ENCODE measurements around the gene SYT7.

DNA sequence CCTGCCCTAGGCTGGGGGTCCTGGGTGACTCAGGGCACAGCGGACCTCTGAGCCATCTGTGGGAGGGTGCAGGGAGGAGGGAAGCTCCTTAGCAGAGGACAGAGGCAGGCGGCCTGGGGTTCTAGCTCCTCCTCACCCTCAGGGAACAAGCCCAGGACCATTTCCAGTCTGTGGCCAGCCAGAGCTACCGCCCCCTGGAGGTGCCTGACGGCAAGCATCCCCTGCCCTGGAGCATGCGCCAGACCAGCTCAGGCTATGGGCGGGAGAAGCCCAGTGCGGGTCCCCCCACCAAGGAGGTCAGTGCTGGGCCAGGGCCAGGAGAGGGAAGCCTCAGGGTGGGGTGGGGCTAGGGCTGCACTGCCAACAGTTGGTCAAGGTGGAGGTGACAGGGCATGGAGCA, 98.4 kb downstream of the SYT7 start:
- no peak for TF ChIP-seq EZH2 (IDR thresholded peaks at IDR 0.05)
- TF ChIP-seq POLR2AphosphoS5 (IDR thresholded peaks at IDR 0.05; ENCODE audit: borderline replicate concordance, low read depth, low read length) = no peak
- no peak for TF ChIP-seq FOXP2 (optimal IDR thresholded peaks at IDR 0.05; ENCODE audit: control extremely low read depth, extremely low read length, insufficient read depth)
